Hepatocyte (in vitro differentiated cells): ENCODE measurements around the gene MGMT.

ENCODE experiments used
- EZH2 ChIP-seq: fragments of 200-600 bp; sonication (generic); IDR thresholded peaks from 2 replicates; pipeline ENCODE4 v1.6.1; 2016; ENCODE audit warnings: antibody characterized with exemption, mild to moderate bottlenecking, borderline replicate concordance
- TF ChIP-seq, protein P1 (sequence below): fragments of 200-600 bp; sonication (generic); IDR thresholded peaks from 2 replicates; pipeline ENCODE4 v1.5.1; 2016; ENCODE audit warnings: antibody characterized with exemption, mild to moderate bottlenecking; ENCODE audit not compliant: poor library complexity

DNA sequence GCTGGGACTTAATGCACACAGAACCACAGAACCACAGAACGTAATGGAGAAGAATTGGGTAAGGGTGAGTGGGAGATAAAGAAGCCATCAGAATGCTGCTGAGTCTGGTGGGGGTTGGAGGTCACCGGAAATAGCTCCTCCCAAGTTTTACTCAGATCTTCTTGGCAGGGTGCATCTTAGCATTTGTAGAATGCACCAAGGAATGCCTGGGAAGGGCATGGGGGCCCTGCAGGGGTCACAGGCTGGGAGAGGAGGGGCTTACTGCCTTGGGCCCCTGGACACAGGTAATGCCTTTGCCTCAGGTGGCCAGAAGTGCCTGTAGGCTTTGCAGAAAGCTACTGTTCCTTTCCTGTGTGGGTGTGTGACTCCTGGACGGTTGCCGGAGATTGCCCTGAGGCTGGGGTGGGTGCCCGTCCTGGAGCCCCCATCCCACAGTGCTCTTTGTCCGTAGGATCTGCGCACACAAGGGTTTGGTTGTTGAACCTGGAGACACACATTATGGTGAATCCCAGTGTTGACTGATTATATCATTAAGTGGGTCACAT, 55.1 kb downstream of the MGMT start:
- TF ChIP-seq, protein P1, sequence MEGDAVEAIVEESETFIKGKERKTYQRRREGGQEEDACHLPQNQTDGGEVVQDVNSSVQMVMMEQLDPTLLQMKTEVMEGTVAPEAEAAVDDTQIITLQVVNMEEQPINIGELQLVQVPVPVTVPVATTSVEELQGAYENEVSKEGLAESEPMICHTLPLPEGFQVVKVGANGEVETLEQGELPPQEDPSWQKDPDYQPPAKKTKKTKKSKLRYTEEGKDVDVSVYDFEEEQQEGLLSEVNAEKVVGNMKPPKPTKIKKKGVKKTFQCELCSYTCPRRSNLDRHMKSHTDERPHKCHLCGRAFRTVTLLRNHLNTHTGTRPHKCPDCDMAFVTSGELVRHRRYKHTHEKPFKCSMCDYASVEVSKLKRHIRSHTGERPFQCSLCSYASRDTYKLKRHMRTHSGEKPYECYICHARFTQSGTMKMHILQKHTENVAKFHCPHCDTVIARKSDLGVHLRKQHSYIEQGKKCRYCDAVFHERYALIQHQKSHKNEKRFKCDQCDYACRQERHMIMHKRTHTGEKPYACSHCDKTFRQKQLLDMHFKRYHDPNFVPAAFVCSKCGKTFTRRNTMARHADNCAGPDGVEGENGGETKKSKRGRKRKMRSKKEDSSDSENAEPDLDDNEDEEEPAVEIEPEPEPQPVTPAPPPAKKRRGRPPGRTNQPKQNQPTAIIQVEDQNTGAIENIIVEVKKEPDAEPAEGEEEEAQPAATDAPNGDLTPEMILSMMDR: no peak
- TF ChIP-seq EZH2: no peak
